HepG2 (cell line): ENCODE measurements around the gene PLXNA1. TPM values are rescaled to one million over a fixed set of nuclear protein-coding genes. Genes with fewer than 3 reads are reported as not detected.

Experiments
- ATAC-seq: fragments of 200-7000 bp; cut with Tn5 transposase; 3 replicates; pipeline ENCODE4 v1.9.1; 2020; ENCODE audit warnings: mild to moderate bottlenecking, moderate library complexity
- BruUV-seq: library from RNA; stranded (reverse); fragments of 400-500 nt; replicated peaks from 2 replicates; lab custom pipeline; 2021; lab: Mats Ljungman, UMichigan
- CTCF ChIA-PET: fragments of 300-600 bp; formaldehyde crosslinking; extraction: SDS; loops from one replicate; lab custom pipeline; 2021; ENCODE audit warnings: low total read pairs, inconsistent platforms, low intra/inter-chr PET ratio; lab: Yijun Ruan, JAX
- POLR2A ChIA-PET: fragments of 350-600 bp; sonication (Branson Sonifier 250); formaldehyde crosslinking; loops from one replicate; lab custom pipeline; 2020; ENCODE audit warnings: antibody characterized with exemption, inconsistent platforms; lab: Yijun Ruan, JAX
- DNase-seq: peaks from one replicate; pipeline ENCODE4 v3.0.0-alpha.2; 2015; ENCODE audit warnings: low spot score
- FAIRE-seq: peaks from 3 replicates; lab custom pipeline; 2011; peaks lifted over from hg19 to GRCh38; lab: Jason Lieb, UNC
- H2AFZ ChIP-seq: one replicate; pipeline ENCODE4 v1.6.1; 2011; ENCODE audit warnings: low read length, inconsistent platforms
- H3K27ac ChIP-seq: fragments of 300-600 bp; 3 replicates; pipeline ENCODE4 v1.8.0; 2011; ENCODE audit warnings: mixed run types, mild to moderate bottlenecking, mixed read lengths, low read length, inconsistent platforms; ENCODE audit not compliant: insufficient read depth; ENCODE audit errors: extremely low read length
- H3K27me3 ChIP-seq, 2 experiments: fragments of 200-600 bp in 1 of 2; 2 replicates in 1 of 2; 3 replicates in 1 of 2; pipeline versions ENCODE4 v1.6.0 to v1.8.0; 2011; ENCODE audit warnings: low read length in 2 of 2, mild to moderate bottlenecking in 2 of 2, moderate library complexity in 2 of 2, inconsistent platforms in 1 of 2; ENCODE audit not compliant: insufficient read depth in 2 of 2, control insufficient read depth in 1 of 2
- H3K36me3 ChIP-seq, 2 experiments: fragments of 200-600 bp in 1 of 2; replicated peaks in 1 of 2; 2 replicates in 1 of 2; 3 replicates in 1 of 2; pipeline versions ENCODE4 v1.5.1 to v1.8.0; 2011; ENCODE audit warnings: low read length in 2 of 2, inconsistent platforms in 1 of 2; ENCODE audit not compliant: insufficient read depth in 2 of 2, control insufficient read depth in 1 of 2
- H3K4me1 ChIP-seq: 2 replicates; pipeline ENCODE4 v1.5.1; 2012; ENCODE audit warnings: low read length, inconsistent platforms; ENCODE audit not compliant: insufficient read depth
- H3K4me2 ChIP-seq: 2 replicates; pipeline ENCODE4 v1.6.0; 2011; ENCODE audit warnings: low read depth, low read length, inconsistent platforms
- H3K4me3 ChIP-seq, 3 experiments: fragments of 200-600 bp in 1 of 3; sonication (generic), shearing (Covaris generic) in 1 of 3; replicated peaks in 1 of 3; 2 replicates each; pipeline ENCODE4 v1.5.1; 2011 to 2016; ENCODE audit warnings: low read length in 3 of 3, inconsistent platforms in 2 of 3, low read depth in 2 of 3, mild to moderate bottlenecking in 2 of 3, control low read depth in 1 of 3, mixed read lengths in 1 of 3; ENCODE audit not compliant: insufficient read depth in 1 of 3
- H3K79me2 ChIP-seq: one replicate; pipeline ENCODE4 v1.6.1; 2011; ENCODE audit warnings: low read length, inconsistent platforms; ENCODE audit not compliant: insufficient read depth
- H3K9ac ChIP-seq: 2 replicates; pipeline ENCODE4 v1.6.0; 2011; ENCODE audit warnings: mild to moderate bottlenecking, low read depth, low read length, inconsistent platforms; ENCODE audit not compliant: insufficient read depth
- H3K9me3 ChIP-seq: 2 replicates; pipeline ENCODE4 v1.5.1; 2012; ENCODE audit warnings: mild to moderate bottlenecking, low read length
- H4K20me1 ChIP-seq: 2 replicates; pipeline ENCODE4 v1.6.0; 2011; ENCODE audit warnings: inconsistent platforms, mild to moderate bottlenecking, low read length, moderate library complexity; ENCODE audit not compliant: insufficient read depth
- RFXANK ChIP-seq: IDR thresholded peaks from 2 replicates; pipeline ENCODE4 v1.6.1; 2016
- TFAP4 ChIP-seq: sonication (generic); IDR thresholded peaks from 2 replicates; pipeline ENCODE4 v1.6.1; 2016; ENCODE audit warnings: low read depth, borderline replicate concordance
- ZBTB33 ChIP-seq: sonication (generic); formaldehyde crosslinking; IDR thresholded peaks from 2 replicates; pipeline ENCODE4 v1.4.0; 2020; ENCODE audit warnings: missing genetic modification reagents
- ZFP1 ChIP-seq: IDR thresholded peaks from 2 replicates; pipeline ENCODE4 v1.6.1; 2016
- ZNF567 ChIP-seq: sonication (generic); formaldehyde crosslinking; IDR thresholded peaks from 2 replicates; pipeline ENCODE4 v1.8.1; 2023; ENCODE audit warnings: mild to moderate bottlenecking, missing genetic modification reagents, borderline replicate concordance
- WGBS: methylation state at CpG from one replicate; pipeline ENCODE4 v1.1.6; 2017; ENCODE audit warnings: low lambda C conversion rate; 5-methylcytosine and 5-hydroxymethylcytosine counted together
- in situ Hi-C: cut with HindIII; loops from 2 replicates; pipeline ENCODE4 v1.10.0; 2017; ENCODE audit warnings: low pct_unique_long_range_greater_than_20kb; ENCODE audit not compliant: extremely low pct_ligation_motif_present
- intact Hi-C: fragments of 100-400 bp; cut with micrococcal nuclease; formaldehyde crosslinking; loops from one replicate; pipeline ENCODE4 v1.10.0; 2022; ENCODE audit not compliant: unreplicated experiment
- polyA plus RNA-seq, 8 experiments: library from polyadenylated mRNA; depleted of rRNA in 3 of 8; stranded (reverse) in 7 of 8; unstranded in 1 of 8; fragments of >200 nt; fragmentation: Illumina TruSeq in 4 of 8; extraction: Trizol in 4 of 8; gene quantifications; 2 replicates each; pipeline versions ENCODE4 v1.2.1 to v1.2.3, GENCODE V29; 2011 to 2016; ENCODE audit warnings: low read depth in 4 of 8, missing spikeins in 1 of 8, mixed read lengths in 1 of 8; ENCODE audit not compliant: insufficient read depth in 1 of 8
- total RNA-seq, 5 experiments: library from RNA; depleted of rRNA; stranded (reverse); fragments of >200 nt; fragmentation: Illumina TruSeq; extraction: Trizol; gene quantifications; 2 replicates each; pipeline ENCODE4 v1.2.3, GENCODE V29; 2016; ENCODE audit warnings: low read depth in 1 of 5
- TF ChIP-seq, protein P1 (sequence below): IDR thresholded peaks from 2 replicates; pipeline ENCODE4 v1.6.1; 2012; ENCODE audit warnings: low read length, improper control_type of control experiment

The PLXNA1 gene
- total and polyA plus RNA-seq, 2 of the 13 experiments (the other 11 are each of a cell fraction or from before 2014, with no cell fraction given), result 16.6 to 18.2 TPM

- ChIA-PET CTCF (no interaction called here), POLR2A (no interaction called here)
These were observed 8.2 kb upstream of the PLXNA1 start for GRCh38 chr3:126974756-126975155.

DNA sequence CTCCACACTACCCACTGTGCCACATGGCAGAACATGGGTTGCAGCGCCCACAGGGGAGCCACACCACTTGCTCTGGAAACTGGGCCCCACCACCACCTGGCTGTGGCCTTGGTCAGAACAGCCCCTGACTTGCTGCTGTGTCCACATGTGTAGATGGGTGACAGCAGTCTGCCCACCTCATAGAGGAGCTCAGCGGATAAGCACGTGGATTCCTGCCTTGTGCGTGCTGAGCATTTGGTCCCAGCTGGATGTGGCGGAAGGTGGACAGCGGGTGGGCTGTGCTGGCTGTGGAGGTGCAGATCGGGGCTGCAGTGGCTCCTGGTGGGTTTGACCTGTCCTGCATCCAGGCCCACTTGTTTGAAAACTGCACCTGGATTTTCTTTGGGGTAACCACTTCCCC lies 6.0 kb upstream of the PLXNA1 start:
- Histone ChIP-seq H3K4me2 (no peak overlapping the region), H3K4me3 (no peak overlapping the region), H3K9ac (no peak overlapping the region), H3K27ac (no peak overlapping the region), H3K36me3 (no peaks in the 10 kb centered on the region), H3K9me3 (peaks cover 7% of the 10 kb centered on the region), H2AFZ (no peak overlapping the region), H3K4me1 (peaks cover 21% of the 10 kb centered on the region), H3K27me3 (peaks cover 2 to 14% of the 10 kb centered on the region in 2 experiments; a peak in 3 of 5 replicates), H4K20me1 (no peaks in the 10 kb centered on the region), H3K79me2 (no peaks in the 10 kb centered on the region)
- POLR2A ChIA-PET, result no interaction called here
- intact Hi-C loops, result no loop called here
- DNase-seq (no peak), ATAC-seq (no peak), FAIRE-seq (no peak)
- in situ Hi-C loops, result loop anchor here (10.0 kb wide), 1 partner anchor 302 kb away; no protein-coding TSS in a partner anchor
- TF ChIP-seq, protein P1, sequence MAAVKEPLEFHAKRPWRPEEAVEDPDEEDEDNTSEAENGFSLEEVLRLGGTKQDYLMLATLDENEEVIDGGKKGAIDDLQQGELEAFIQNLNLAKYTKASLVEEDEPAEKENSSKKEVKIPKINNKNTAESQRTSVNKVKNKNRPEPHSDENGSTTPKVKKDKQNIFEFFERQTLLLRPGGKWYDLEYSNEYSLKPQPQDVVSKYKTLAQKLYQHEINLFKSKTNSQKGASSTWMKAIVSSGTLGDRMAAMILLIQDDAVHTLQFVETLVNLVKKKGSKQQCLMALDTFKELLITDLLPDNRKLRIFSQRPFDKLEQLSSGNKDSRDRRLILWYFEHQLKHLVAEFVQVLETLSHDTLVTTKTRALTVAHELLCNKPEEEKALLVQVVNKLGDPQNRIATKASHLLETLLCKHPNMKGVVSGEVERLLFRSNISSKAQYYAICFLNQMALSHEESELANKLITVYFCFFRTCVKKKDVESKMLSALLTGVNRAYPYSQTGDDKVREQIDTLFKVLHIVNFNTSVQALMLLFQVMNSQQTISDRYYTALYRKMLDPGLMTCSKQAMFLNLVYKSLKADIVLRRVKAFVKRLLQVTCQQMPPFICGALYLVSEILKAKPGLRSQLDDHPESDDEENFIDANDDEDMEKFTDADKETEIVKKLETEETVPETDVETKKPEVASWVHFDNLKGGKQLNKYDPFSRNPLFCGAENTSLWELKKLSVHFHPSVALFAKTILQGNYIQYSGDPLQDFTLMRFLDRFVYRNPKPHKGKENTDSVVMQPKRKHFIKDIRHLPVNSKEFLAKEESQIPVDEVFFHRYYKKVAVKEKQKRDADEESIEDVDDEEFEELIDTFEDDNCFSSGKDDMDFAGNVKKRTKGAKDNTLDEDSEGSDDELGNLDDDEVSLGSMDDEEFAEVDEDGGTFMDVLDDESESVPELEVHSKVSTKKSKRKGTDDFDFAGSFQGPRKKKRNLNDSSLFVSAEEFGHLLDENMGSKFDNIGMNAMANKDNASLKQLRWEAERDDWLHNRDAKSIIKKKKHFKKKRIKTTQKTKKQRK, result no peak
- TF ChIP-seq ZBTB33 (CRISPR knock-in tag), result 0 out of 2 replicates have a peak, but pooled peaks have one; percentile 25
- BruUV-seq, result no TSS peak
- CTCF ChIA-PET, result no interaction called here
- WGBS, result 93% methylated on average over 3 of the region's 7 CpGs

More at GRCh38 chr3:126974756-126975155, 8.2 kb upstream of the PLXNA1 start:
- Histone ChIP-seq H3K79me2 (no peaks in the 10 kb centered on the region), H3K4me3 (no peak overlapping the region), H3K4me2 (no peak overlapping the region), H3K9ac (no peak overlapping the region), H4K20me1 (no peaks in the 10 kb centered on the region), H3K27me3 (peaks cover 4 to 10% of the 10 kb centered on the region in 2 experiments; a peak in 3 of 5 replicates), H3K9me3 (peaks cover 7% of the 10 kb centered on the region), H2AFZ (no peak overlapping the region), H3K4me1 (peaks cover 14% of the 10 kb centered on the region), H3K27ac (no peak overlapping the region), H3K36me3 (no peaks in the 10 kb centered on the region)
- in situ Hi-C loops (loop anchor here (10.0 kb wide), 1 partner anchor 300 kb away; no protein-coding TSS in a partner anchor), intact Hi-C loops (no loop called here)
- DNase-seq, result no peak
- ATAC-seq, result no peak
- TF ChIP-seq ZFP1 (CRISPR knock-in tag), result peak; percentile 75; the same call in 1 of the 2 replicates
- TF ChIP-seq ZNF567 (CRISPR knock-in tag), result no peak
- TF ChIP-seq TFAP4, result no peak
- no peak for TF ChIP-seq RFXANK (CRISPR knock-in tag)
- WGBS, result 0% methylated on average over 3 of the region's 3 CpGs
- no TSS peak for BruUV-seq
- no peak for FAIRE-seq
